Thyroid gland (tissue), 4 donors: Measurements from ENCODE around the gene GGTLC2. TPM values are rescaled to one million over a fixed set of nuclear protein-coding genes. Genes with fewer than 3 reads are reported as not detected.
"Not testable (repeated sequence)": the region's sequence is repeated elsewhere in the genome, so short reads cannot be mapped to it uniquely, and the experiment has no call there.

ENCODE experiments used
- DNase-seq, 2 donors: peaks; one replicate each; pipeline ENCODE4 v3.0.0-alpha.2; 2019
- H3K27ac ChIP-seq, 3 donors: fragments of 200-600 bp; sonication (generic); 1 replicate in 2 of 3; 2 replicates in 1 of 3; pipeline ENCODE4 v1.5.1; 2016 to 2019; ENCODE audit warnings: mild to moderate bottlenecking in 1 of 3, moderate library complexity in 1 of 3
- H3K27me3 ChIP-seq: fragments of 200-600 bp; sonication (generic); one replicate; pipeline ENCODE4 v1.5.1; 2019
- H3K36me3 ChIP-seq, 2 donors: fragments of 200-600 bp; sonication (generic); one replicate each; pipeline ENCODE4 v1.5.1; 2016 to 2019
- H3K4me1 ChIP-seq, 2 donors: fragments of 200-600 bp; sonication (generic); one replicate each; pipeline ENCODE4 v1.5.1; 2017 to 2019
- H3K4me3 ChIP-seq, 3 donors: fragments of 200-600 bp; sonication (generic); replicated peaks in 1 of 3; 1 replicate in 2 of 3; 2 replicates in 1 of 3; pipeline ENCODE4 v1.5.1; 2016; ENCODE audit warnings: mild to moderate bottlenecking in 1 of 3
- H3K9me3 ChIP-seq: fragments of 200-600 bp; sonication (generic); one replicate; pipeline ENCODE4 v1.5.1; 2017
- POLR2A ChIP-seq, 2 donors: fragments of 450-650 bp; IDR thresholded peaks; one replicate each; pipeline ENCODE4 v1.6.1; 2017; ENCODE audit warnings: antibody characterized with exemption in 2 of 2, mild to moderate bottlenecking in 2 of 2, moderate library complexity in 1 of 2
- WGBS, 2 donors: methylation state at CpG; one replicate each; pipeline ENCODE4 v1.1.5; 2017; 5-methylcytosine and 5-hydroxymethylcytosine counted together
- intact Hi-C: fragments of 100-400 bp; cut with DNase I; formaldehyde crosslinking; loops from one replicate; pipeline ENCODE4 v1.15.1; 2023
- total RNA-seq, 4 donors: library from RNA; depleted of rRNA; stranded (reverse); fragments of >200 nt; gene quantifications; one replicate each; pipeline ENCODE4 v1.2.3, GENCODE V29; 2016
- TF ChIP-seq, protein P1 (sequence below), 6 experiments: fragments of 200-600 bp in 3 of 6; fragments of 450-650 bp in 3 of 6; sonication (generic) in 3 of 6; IDR thresholded peaks; one replicate each; pipeline ENCODE4 v1.5.1; 2016 to 2019; ENCODE audit warnings: antibody characterized with exemption in 6 of 6, mild to moderate bottlenecking in 2 of 6, inconsistent platforms in 1 of 6, moderate library complexity in 1 of 6

The GGTLC2 gene
- 1 to 10 TPM in 1 of 4 donors, under 1 TPM in 1, not detected in 2; 0.45 to 2.6 TPM for total RNA-seq

DNA sequence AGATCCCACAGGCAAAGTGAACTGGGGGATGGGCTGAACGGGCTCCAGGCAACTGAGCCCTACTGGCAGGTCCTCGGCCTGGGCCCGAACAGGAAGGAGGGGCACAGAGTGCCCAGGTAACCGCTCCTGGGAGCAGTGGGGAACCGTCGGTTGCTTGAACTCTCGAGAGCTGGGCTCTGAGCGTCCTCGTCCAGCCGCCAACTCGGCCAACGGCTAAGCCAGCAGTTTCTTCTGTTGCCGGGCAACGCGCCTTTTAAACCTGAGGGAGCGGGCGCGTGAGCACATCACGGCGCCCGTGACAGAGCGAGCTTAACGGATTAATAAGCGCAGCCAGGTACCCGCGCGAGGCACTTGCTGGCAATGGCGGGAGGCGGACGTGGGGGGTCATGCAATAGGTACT, at the start of gene GGTLC2:
TSS of gene GGTLC2 (plus strand) at position 301 of the 400 bp plus-strand sequence. CDS start 1,732 bp downstream, outside the sequence.
- H3K36me3 ChIP-seq, H3K4me3 ChIP-seq, H3K27me3 ChIP-seq, H3K9me3 ChIP-seq, H3K4me1 ChIP-seq, DNase-seq, intact Hi-C loops, H3K27ac ChIP-seq: not testable (repeated sequence)
- no CpG with 5 or more reads among the region's 30 CpGs for WGBS, 2 donors

DNA sequence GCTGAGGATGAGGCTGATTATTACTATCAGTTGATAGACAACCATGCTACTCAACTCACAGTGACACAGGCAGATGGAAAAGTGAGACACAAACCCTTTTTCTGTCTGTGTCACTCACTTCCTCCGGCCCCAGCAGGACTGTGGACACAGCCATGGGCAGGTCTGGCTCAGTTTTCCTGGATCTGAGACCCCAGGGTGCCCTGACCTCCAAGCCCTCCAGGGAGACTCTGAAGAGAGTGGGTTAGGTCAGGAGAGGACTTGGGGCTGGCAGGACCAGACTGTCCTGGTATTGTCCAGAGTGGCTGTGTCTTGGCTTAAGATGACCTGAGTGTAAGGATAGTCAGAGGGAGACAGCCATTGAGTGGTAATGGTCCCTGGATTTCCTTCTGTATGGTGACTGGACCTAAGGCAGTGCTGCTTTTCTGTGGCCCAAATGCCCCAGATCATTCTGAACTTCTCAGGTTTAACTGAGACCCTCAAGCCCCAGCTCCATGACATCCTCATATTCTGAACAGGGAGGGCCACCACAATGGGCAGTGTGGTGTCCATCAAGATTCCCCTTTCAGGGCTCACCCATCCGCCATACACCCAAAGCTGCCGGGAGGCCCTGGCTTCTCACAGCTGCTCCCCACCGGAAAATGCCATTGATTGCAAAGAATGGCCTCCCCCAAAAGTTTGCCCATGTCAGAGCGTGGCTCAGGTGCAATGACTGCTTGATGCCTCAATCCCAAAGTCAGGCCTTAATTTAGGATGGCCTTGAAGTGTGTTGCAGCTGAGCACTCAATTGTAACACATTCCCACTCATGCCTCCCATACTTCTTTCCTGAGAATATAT, 49.2 kb upstream of the GGTLC2 start:
- H3K36me3 ChIP-seq, result no peaks in the 10 kb centered on the region
- no peak overlapping the region for H3K27ac ChIP-seq
- 72 to 77% methylated on average over 5 of the region's 5 CpGs for WGBS, 2 donors
- no peaks in the 10 kb centered on the region for H3K4me1 ChIP-seq
- no peak overlapping the region for H3K4me3 ChIP-seq
- TF ChIP-seq, protein P1, sequence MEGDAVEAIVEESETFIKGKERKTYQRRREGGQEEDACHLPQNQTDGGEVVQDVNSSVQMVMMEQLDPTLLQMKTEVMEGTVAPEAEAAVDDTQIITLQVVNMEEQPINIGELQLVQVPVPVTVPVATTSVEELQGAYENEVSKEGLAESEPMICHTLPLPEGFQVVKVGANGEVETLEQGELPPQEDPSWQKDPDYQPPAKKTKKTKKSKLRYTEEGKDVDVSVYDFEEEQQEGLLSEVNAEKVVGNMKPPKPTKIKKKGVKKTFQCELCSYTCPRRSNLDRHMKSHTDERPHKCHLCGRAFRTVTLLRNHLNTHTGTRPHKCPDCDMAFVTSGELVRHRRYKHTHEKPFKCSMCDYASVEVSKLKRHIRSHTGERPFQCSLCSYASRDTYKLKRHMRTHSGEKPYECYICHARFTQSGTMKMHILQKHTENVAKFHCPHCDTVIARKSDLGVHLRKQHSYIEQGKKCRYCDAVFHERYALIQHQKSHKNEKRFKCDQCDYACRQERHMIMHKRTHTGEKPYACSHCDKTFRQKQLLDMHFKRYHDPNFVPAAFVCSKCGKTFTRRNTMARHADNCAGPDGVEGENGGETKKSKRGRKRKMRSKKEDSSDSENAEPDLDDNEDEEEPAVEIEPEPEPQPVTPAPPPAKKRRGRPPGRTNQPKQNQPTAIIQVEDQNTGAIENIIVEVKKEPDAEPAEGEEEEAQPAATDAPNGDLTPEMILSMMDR (IDR thresholded peaks at IDR 0.05), result no peak
- no peak for TF ChIP-seq POLR2A (IDR thresholded peaks at IDR 0.05)
- intact Hi-C loops, result no loop called here
- no peaks in the 10 kb centered on the region for H3K27me3 ChIP-seq
- H3K9me3 ChIP-seq, result no peaks in the 10 kb centered on the region
- no peak for DNase-seq

DNA sequence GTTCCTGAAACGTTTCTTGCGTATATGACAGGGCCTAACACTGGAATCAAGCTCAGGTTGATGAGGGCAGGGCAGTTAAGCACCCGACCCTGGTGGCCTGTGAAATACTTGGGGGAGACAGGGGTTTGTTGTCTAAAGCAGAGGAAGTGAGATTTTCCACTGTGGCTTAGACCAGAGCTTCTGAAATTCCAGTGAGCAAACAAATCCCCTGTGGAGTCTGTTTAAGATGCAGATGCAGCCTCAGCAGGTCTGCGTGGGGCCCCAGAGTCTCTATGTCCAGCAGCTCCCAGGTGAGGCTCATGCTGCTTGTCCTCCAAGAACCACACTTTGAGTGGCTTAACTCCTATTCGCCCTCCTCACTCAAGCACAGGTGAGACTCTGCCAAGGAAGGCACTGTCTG, 46.3 kb upstream of the GGTLC2 start:
- Histone ChIP-seq H3K27ac (no peak overlapping the region), H3K27me3 (no peaks in the 10 kb centered on the region), H3K4me3 (no peak overlapping the region), H3K36me3 (no peaks in the 10 kb centered on the region), H3K9me3 (no peaks in the 10 kb centered on the region), H3K4me1 (no peaks in the 10 kb centered on the region)
- intact Hi-C loops, result no loop called here
- TF ChIP-seq, protein P1 (IDR thresholded peaks at IDR 0.05), result no peak
- TF ChIP-seq POLR2A (IDR thresholded peaks at IDR 0.05), result no peak
- no peak for DNase-seq
- WGBS, 2 donors, result 61 to 66% methylated on average over 5 of the region's 5 CpGs

DNA sequence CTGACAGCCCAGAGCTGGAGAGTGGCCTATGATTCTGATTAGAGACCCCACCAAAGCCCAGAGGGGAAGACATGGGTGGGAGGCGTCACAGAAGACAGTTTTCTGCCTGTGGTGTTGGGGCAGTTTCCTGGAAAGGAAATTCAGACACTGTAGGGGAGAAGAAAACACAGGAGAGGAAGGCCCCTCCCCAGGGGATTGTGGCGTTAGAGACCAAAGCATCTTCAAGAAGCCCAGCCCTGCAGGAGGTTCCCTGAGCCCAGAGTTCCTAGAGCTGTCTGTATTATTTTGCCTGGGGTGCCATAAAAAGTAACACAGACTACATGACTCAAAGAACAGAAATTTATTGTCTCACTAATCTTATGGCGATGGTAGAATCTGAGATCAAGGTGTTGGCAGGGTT, 45.2 kb upstream of the GGTLC2 start:
- 73 to 85% methylated on average over 3 of the region's 3 CpGs for WGBS, 2 donors
- H3K27me3 ChIP-seq, result no peaks in the 10 kb centered on the region
- H3K36me3 ChIP-seq, result no peaks in the 10 kb centered on the region
- no peak for DNase-seq
- no peaks in the 10 kb centered on the region for H3K9me3 ChIP-seq
- no peaks in the 10 kb centered on the region for H3K4me1 ChIP-seq
- intact Hi-C loops, result no loop called here
- TF ChIP-seq, protein P1 (IDR thresholded peaks at IDR 0.05), result no peak
- TF ChIP-seq POLR2A (IDR thresholded peaks at IDR 0.05), result no peak
- H3K4me3 ChIP-seq, result no peak overlapping the region
- no peak overlapping the region for H3K27ac ChIP-seq

DNA sequence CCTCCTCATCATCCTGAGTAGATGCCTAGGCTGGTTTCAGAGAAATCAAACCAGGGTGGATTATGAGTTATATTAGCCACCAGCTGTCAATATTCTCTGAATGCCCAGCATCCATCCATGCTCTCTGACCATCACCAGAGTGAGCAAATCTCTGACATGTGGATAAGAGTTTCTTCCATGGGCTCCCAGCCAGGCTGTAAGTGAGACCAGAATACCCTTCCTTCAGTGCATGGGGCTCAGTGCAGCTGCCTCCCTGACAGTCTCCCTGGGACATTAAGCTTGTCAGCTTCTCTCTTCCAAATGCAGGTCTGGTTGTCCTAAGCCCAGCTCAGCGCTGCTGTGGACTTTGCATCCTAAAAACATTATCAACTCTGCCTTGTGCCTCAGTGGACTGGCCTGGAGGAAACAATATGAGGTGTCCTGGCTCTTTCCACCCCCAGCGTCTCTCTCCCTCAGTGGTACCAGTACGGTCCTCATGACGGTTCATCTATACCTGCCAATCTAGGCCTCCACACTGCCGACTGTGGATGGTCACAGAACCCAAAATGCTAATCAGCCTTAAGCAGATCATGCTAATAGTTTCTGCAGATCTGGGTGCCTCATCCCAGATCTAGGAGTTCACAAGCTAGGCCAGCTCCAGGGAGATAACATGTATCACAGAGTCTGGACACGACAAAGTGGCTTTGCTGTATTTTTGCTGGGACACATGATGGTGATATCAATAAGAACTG, 43.7 kb upstream of the GGTLC2 start:
- Histone ChIP-seq H3K9me3 (no peaks in the 10 kb centered on the region), H3K27me3 (no peaks in the 10 kb centered on the region), H3K27ac (no peak overlapping the region), H3K36me3 (no peaks in the 10 kb centered on the region), H3K4me3 (no peak overlapping the region), H3K4me1 (no peaks in the 10 kb centered on the region)
- intact Hi-C loops, result no loop called here
- 91% methylated on average over 6 of the region's 6 CpGs for WGBS, 2 donors
- DNase-seq, result no peak
- TF ChIP-seq, protein P1 (IDR thresholded peaks at IDR 0.05), result no peak
- no peak for TF ChIP-seq POLR2A (IDR thresholded peaks at IDR 0.05)
